DOHH2 (cell line): ENCODE data around the gene C1QTNF12.

Experiments used
- CTCF ChIP-seq: fragments of 200-600 bp; sonication (generic); IDR thresholded peaks from one replicate; pipeline ENCODE4 v1.5.1; 2014; ENCODE audit warnings: antibody characterized with exemption, mild to moderate bottlenecking, low read depth, low read length; ENCODE audit not compliant: poor library complexity, severe bottlenecking
- EZH2phosphoT487 ChIP-seq: fragments of 200-600 bp; sonication (generic); IDR thresholded peaks from 2 replicates; pipeline ENCODE4 v1.6.1; 2017; ENCODE audit warnings: borderline replicate concordance, mild to moderate bottlenecking, antibody characterized with exemption, low read length, moderate library complexity, mixed read lengths

DNA sequence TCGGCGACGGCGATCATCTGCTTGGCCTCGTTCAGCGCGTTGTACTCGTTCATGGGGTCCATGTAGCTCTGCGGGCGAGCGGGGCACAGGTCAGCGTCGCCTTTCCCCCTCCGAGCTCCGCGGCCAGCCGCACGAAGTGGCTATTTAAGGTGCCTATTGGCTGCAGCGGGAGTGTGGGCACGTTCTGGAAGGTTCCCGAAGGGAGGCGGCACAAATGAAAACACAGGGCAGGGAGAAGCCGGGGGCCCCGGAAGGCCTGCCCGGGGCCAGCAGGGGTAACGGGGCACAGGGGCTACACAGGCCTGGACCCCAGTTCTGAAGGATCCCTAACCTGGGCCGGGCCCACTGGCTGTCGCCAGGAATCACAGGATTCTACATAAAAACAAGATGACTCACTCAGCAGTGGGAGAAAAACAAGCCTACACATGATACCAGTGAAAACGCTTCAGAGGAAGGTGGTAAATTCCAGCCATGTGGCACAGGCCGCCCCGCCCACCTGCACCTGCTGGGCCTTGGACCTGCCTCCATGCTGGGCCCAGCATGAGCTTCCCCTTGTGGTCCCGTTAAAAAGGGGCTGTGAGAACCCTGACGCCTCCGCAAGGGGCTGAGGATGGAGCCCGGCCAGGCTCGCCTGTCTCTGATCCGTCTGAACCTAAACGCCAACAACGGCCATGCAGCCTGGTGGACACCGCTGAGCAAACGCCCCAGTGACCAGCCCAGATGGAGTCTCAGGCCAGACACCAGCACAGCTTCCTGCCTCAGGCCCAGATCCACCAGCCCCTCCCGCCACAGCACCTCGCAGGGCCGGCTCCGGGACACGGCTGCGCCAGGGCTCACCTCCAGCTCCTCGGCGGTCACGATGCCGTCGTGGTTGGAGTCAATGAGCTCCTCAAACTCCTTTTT is 28.6 kb downstream of the C1QTNF12 start:
- TF ChIP-seq CTCF: no peak
- TF ChIP-seq EZH2phosphoT487: no peak
